Brain pericyte (primary cell): ENCODE results near the gene TEX14.
"Not testable (repeated sequence)": the region's sequence is repeated elsewhere in the genome, so short reads cannot be mapped to it uniquely, and the experiment has no call there.

Experiments
- DNase-seq: peaks from one replicate; pipeline ENCODE4 v3.0.0-alpha.2; 2012; ENCODE audit warnings: low read depth, low spot score

The TEX14 gene

DNA sequence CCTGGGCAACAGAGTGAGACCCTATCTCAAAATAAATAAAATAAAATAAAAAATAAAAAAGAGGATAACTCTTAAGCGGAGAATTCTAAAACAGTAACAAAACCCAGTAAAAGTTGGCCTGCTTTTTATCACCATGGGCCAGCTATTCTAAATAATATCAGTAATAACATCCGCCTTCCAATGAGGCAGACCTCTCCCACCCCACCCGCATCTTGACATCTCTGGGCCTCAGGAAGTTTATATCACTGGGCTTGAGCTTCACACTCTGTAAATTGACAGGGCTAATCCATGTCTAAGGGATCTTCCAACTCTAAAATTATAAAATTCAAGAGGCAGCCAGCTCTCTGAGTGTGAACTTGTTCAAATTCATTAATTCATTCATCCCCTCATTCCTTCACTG lies 94.5 kb downstream of the TEX14 start:
- DNase-seq: no peak

DNA sequence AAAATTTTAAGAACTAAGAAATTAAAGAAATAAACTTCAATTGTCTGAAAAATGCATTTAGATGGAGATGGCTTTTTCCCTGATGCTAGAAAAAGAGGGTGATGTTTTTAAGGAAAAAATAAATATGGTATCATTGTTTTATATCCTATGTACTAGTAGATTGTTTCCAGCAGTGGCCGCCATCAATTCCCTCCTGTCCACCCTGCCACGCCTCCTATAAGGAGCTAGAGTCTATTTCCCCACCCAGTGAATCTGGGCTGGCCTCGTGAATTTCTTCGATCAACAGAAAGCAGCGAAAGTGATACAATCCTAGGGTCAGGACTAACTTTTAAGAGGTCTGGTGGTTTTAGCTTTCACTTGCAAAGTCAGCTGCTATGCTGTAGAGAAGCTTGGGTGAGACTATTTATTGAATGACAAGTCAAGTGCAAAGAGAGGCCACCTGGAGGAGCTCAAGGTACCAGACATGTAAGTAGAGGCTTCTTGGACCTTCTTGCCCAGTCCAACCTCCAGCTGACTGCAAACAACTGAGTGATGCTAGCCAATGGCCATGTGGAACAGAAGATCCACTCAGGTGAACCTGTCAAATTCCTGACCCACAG lies 96.6 kb downstream of the TEX14 start:
- no peak for DNase-seq

DNA sequence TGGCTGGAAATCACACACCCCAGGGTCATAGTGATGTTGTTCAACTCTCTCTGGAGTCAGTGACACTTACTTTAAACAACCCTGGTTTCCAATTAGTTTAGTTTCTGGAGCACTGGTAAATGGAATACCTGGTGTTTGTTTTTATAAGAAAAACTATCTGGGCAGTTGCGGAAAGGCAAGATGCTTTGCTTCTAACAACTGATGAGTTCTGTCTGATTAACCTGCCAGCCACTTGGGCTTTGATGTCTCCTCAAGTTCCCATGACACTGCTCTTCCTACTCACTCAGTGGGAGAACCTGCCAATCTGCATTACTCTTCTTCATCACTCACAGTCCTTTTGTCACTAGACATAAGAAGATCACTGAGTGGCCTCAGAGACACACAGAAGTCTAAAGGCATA lies 98.7 kb downstream of the TEX14 start:
- DNase-seq: no peak

DNA sequence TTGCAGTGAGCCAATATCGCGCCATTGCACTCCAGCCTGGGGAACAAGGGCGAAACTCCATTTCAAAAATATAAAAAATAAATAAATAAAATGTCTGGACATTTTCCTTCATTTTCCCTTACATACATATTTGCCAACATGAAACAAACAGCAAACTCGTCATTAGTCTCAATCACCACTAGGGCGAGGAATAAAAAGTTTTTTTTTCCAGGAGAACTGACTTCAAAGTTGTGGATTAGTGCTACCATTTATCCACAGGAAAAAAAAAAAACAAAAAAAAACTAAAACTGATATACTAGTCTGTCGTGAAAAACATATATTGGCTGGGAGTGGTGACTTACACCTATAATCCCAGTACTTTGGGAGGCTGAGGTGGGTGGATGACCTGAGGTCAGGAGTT lies 100.4 kb downstream of the TEX14 start:
- no peak for DNase-seq

DNA sequence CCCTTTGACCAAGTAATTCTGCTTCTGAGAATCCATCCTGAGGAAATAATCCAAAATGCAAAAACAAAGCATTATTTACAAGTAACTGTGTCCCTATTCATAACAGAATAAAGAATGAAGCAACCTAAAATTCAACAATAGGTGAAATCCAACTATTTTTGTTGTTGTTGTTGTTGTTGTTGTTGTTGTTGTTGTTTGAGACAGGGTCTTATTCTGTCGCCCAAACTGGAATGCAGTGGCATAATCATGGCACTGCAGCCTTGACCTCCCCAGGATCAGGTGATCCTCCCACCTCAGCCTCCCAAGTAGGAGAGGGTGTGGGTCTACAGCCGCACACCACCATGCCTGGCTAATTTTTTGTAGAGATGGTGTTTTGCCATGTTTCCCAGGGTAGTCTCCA lies 101.5 kb downstream of the TEX14 start:
- no peak for DNase-seq

DNA sequence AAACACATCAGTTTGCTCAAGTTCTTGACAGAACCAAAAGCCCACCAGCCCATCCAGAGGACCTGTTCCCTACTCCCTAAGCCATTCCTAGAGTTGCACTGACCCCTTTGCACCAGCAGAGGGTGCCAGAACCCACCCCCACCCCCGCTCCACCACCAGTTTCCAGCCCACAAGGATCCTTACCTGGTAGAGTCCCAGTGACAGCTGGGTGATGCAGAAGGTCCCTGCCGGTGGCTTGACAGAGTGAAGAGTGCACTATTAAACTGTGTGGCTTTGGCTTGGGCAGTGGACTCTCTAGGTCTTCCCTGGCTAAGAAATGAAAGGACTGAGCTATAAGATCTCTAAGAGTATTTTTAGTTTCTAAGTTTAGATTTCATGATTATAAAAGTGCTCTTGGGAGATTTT lies 104.1 kb downstream of the TEX14 start:
- no peak for DNase-seq

DNA sequence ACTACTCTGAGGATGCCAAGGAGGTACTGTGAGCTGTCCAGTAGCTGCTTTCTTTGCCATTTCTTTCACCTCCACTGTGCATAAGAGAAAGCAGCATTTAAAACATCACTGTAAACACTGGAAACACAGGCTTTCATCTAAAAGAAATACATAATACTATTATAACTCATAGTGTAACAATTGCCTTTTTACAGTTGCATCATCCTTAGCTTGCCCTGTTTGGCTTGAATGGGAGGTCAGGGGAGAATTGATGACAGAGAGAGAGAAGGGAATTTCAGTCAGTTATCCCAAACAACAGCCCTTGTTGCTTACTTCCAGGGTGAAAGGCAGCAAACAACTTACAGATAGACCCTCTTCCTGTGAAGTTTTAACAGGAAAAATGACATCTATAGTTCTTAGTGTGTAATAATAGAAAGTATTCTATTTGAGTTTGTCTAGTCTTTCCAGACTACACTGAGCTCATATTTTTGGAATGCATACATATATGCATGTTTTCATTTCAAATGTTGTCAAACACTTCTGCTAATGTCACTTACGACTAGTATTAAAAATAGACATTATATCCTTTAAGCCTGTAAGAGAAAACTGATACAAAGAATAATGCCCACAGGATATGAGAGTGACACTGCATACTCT lies 105.7 kb downstream of the TEX14 start:
- no peak for DNase-seq

DNA sequence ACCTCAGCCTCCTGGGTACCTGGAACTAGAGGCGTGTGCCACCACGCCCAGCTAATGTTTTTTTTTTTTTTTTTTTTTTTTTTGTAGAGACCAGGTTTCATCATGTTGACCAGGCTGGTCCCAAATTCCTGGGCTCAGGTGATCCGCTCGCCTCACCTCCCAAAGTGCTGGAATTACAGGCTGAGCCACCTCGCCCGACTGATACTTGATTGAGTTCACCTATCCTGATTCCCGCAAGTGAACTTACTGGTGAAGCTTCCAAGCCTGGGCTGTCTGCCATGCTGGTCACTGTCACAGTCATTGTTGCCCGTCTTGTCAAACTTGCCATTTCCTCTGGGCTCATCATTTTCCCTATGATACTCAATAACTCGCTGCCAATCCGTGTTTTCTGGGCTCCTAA lies 106.3 kb downstream of the TEX14 start:
- no peak for DNase-seq

DNA sequence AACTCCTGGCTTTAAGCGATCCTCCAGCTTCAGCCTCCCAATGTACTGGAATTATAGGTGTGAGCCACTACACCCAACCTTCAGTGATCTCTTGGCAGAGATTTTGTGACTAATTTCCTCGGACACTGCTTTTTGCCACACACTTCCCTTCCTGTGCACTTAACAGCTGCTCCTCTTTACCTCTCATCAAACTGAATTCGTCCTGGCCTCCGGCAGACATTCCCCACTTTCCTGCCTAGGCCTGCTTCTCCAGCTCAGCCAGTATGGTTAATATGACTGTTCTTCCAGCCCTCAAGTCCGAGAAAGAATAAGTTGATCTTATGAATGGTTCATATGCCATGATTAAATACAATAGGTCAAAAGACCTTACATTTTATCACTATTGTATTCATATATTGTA lies 108.4 kb downstream of the TEX14 start:
- no peak for DNase-seq

DNA sequence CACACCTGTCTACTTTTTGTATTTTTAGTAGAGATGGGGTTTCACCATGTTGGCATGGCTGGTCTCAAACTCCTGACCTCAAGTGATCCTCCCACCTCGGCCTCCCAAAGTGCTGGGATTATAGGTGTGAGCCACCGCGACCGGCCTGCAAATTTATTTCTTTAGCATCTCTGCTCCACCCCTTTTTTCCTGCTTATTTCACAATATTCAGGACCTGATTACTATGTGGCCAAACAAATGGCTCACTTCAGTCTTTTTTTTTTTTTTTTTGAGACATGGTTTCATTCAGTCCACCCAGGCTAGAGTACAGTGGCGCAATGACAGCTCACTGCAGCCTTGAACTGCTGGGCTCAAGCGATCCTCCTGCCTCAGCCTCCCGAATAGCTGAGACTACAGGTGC lies 109.1 kb downstream of the TEX14 start:
- not testable (repeated sequence) for DNase-seq

DNA sequence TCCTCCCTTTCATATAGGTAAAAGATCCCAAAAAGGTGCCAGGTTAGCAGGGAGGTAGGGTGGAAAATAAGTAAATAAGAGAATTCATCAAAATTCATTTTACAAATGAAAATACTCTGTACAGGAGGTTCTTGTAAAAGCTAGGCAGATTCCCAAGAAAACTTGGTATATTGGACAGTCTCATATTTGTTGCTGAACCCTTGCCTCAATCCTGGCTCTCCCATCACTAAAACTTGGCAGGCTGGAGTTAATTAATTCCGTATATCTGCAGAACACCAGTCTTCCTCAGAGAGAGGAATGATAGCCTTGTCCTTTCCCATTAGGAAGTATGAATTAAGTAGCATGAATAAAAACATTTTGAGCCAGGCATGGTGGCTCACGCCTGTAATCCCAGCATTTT lies 111.2 kb downstream of the TEX14 start:
- DNase-seq: no peak

DNA sequence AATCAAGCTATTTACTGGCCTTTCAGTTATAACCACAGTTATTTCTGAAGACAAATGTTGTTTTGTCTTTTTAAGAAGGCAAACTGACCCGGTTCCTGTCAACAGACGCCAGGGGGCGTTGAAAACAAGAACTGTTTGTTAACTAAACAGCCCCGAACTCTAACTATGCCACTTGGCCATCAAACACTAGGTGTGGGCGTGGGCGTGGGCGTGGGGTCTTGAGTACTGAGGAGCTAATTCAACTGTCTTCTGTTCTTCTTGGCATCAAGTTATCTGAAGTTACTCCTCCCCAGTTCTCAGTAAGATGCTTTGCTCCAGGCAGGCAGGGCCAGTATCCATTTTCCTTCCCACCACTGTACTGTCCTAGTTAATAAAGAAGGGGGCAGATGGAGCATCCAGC lies 114.1 kb downstream of the TEX14 start:
- DNase-seq: no peak

DNA sequence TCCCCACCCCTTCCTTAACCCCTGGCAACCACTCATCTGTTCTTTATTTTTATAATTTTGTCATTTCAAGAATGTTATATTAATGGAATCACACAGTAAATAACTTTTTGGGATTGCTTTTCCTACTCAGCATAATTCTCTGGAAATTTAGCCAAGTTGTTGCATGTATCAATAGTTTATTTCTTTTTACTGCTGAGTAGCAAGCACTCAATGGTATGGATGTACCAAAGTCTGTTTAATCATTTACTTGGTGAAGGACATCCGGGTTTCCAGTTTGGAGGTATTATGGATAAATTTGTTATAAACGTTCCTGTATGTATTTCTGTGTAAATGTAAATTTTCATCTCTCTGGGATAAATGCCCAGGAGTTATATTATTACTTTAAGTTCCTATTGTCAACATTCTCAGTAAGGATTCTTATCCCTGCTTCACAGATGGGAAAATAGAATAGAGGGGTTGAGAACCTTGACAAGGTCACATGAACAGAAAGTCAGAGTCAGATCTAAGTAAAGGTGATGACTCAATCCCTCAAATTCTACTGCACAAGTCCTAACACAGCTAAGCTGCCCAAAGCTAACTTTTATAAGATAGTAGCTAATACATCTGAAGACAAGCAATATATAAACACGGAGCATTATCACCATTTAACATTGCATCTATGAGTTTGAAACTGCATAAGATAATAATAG lies 115.0 kb downstream of the TEX14 start:
- no peak for DNase-seq

DNA sequence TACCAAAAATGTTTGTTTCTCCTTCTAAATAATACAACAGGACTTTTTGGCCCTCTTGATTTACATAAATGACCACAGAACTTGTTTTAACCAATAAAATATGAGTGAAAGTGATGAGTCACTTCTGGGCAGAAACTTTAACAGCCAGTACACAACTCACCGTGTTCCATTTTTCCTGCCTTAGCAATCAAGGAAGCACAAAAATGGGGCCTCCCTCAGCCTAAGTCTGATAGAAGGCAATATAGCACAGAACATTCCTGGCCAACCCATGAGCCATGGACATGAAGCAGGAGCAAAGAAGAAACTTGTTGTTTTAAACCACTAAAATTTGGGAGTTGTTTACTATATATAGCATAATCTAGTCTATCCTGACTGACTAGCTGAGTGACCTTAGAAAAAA lies 116.3 kb downstream of the TEX14 start:
- DNase-seq: no peak

DNA sequence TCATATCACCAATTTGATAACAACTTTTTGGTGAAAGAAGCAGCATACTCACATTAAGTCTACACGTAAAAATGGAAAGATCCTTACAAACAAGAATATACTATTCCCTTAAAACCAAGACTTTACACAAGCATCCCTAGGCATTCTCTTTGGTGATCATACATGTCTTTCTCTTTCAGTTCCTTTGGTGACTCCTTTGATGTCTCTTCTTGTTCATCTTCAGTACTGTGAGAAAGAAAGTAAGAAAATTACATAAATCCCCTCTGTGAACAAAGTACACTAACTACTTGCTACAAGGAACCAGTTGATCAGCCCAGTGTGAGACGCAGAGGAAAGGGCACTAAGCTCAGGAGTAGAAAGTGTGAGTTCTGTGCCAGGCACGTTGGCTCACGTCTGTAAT lies 117.8 kb downstream of the TEX14 start:
- DNase-seq: no peak

DNA sequence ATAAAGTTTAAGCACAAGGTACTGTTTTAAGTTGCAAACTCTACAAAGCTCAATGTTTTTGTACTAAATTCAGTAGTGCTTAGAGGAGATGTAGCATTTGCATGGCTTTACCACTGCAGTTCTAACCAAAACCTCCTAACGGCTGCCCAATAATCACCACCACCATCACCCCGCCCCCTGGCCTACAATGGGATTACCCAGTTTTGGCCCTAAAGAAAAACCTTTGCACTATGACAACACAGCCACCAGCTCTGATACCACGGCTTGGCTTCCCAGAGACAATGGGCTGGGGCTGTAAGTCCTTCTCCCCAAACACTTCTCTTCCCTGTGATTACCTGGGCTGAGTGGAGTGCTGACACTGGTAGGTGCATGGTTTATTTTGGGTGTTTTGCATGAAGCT lies 119.0 kb downstream of the TEX14 start:
- DNase-seq: no peak

DNA sequence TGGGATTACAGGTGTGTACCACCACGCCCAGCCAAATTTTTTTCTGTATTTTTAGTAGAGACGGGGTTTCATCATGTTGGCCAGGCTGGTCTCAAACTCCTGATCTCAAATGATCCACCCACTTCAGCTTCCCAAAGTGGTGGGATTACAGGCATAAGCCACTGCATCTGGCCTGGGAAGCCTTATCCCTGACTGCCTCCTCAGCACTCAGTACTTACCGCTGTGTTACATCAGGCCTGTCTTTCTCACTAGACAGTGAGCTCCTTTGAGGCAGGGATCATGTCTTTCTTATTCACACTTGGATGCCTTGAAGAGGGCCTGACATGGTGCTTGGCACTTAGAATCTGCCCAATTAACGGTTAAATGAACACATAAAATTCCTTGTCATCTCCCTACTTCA lies 121.1 kb downstream of the TEX14 start:
- DNase-seq: no peak

DNA sequence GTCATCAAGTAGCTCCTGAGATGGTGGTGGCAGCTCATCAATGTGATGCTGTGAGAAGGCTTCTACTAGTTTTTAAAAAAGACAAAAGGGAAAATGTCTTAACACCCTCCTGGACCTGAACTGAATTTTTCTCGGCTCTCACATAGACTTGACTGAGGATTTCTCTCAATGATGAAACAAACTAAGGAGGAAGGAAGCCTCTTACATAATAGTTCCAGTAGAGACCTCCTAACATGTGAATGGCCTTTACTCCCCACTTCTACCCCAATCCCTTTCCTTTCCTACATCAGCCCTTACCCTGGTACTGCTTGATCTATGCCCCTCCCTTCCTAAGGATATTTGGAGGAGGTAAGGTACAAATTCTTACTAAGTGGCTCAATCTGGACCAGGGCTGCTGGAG lies 122.6 kb downstream of the TEX14 start:
- DNase-seq: no peak

DNA sequence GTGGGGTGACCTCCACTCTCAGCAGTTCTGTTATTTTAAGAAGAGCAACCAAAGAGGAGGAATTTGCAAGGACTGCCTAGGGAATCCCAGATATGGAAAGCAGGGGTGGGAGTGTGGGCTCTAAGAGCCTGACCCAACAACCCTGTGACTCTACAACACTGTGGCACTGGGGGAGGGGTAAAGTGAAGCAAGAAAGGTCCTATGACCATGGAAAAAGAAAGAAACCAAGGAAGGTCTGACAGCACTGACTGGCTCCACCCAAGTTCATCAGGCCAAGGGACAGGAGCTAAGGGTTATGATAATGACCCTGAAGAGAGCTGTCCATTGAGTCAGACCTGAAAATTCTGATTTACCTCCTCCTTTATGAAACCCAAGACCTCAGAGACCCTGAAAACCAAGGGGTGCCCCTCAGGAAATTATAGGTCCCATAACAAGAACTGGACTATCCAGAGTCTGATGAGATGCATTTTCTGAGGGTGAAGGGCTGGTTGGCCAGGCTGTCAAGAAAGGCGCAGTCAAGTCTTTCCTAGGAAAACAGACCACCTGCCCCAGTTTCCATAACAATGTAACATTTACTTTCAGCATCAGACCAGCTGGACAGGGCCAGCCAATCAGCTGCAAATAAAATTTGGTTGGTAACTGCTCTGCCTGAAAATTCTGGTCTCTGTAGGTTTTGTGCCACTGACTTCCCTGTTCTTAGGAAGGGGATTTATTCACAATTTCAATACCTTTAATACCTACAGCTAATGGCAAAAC lies 123.6 kb downstream of the TEX14 start:
- DNase-seq: no peak

DNA sequence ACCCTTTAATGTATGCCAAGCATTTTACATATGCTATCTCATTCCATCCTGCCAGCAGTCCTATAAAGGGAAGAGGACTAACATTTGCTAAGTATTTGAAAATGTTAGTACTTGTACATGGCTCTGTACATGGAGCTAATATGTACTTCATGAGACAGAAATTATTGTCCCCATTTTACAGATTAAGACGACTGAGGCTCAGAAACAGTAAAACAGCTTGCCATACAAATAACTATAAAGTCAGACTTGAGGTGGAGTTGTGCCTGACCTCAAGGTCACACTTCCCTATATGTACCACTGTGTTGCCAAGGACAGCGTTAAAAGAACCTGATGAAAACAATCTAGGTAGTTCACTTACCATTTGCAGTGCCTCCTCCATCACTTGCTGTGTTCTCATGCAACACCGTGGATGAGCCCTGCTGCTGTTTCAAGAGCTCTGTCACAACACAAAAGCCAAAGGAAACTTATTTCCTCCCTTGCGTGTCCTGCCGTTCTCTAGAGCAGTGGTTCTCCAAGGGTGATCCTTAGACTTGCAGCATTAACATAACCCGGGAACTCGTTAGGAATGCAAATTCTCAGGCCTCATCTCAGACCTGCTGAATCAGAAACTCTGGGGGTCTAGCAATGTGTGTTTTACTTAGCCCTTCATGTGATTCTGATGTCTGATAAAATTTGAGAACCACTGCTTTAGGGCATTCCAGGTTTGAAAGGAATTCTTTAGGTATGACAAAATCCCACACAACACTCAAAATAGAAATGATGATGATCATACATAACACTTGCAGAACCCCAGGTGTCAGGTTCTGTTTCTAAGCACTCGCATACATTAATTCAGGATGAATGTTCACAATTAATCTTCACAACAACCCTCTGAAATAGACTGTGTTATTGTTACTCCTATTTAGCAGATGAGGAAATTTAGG lies 126.2 kb downstream of the TEX14 start:
- DNase-seq: no peak

DNA sequence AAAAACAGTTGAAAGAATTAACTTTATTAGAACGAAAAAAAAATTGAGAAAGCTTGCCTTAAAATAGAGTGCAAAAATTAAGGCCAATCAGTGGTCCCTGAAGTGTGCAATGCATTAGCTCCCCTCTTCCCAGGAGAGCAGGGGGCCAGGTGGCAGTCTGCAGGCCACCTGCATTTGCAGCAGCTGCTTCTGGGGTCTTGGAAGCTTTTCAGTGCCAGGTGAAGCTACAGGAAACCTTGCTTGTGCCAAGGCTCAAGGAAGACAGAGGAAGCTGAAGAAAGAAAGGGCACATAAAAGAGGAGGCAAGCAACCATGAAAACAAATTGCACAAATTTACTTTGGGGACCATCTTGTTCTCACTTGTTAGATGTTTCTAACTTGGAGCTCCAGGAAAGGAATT lies 126.9 kb downstream of the TEX14 start:
- no peak for DNase-seq

DNA sequence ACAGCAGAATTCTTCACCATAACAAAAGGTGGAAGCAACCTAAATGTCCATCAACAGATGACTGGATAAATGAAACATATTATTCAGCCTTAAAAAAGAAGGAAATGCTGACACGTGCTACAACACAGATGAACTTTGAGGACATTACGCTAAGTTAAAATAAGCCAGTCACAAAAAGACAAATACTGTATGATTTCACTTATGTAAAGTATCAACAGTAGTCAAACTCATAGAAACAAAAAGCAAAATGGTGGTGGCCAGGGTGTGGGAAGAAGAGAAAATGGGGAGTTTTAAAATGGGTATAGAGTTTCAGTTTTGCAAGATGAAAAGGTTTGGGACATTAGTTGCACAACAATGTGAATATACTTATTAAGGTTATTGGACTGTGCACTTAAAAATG lies 127.6 kb downstream of the TEX14 start:
- DNase-seq: no peak
